A673 (cell line): Measurements from ENCODE around the gene CYLD.

Experiments used
- EZH2 ChIP-seq: fragments of 200-600 bp; sonication (generic); IDR thresholded peaks from 2 replicates; pipeline ENCODE4 v1.6.1; 2017; ENCODE audit warnings: borderline replicate concordance, low read depth, mild to moderate bottlenecking, mixed read lengths, antibody characterized with exemption, low read length; ENCODE audit not compliant: poor library complexity, severe bottlenecking
- TF ChIP-seq, protein P1 (sequence below): fragments of 300-800, 200-600 bp; sonication (generic); conservative IDR thresholded peaks from 2 replicates; pipeline ENCODE4 v1.5.1; 2017; ENCODE audit warnings: low read depth, mild to moderate bottlenecking, antibody characterized with exemption, low read length, moderate library complexity, mixed read lengths

GRCh38 chr16:50806099-50807062, 64.5 kb downstream of the CYLD start:
- TF ChIP-seq, protein P1, sequence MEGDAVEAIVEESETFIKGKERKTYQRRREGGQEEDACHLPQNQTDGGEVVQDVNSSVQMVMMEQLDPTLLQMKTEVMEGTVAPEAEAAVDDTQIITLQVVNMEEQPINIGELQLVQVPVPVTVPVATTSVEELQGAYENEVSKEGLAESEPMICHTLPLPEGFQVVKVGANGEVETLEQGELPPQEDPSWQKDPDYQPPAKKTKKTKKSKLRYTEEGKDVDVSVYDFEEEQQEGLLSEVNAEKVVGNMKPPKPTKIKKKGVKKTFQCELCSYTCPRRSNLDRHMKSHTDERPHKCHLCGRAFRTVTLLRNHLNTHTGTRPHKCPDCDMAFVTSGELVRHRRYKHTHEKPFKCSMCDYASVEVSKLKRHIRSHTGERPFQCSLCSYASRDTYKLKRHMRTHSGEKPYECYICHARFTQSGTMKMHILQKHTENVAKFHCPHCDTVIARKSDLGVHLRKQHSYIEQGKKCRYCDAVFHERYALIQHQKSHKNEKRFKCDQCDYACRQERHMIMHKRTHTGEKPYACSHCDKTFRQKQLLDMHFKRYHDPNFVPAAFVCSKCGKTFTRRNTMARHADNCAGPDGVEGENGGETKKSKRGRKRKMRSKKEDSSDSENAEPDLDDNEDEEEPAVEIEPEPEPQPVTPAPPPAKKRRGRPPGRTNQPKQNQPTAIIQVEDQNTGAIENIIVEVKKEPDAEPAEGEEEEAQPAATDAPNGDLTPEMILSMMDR, result peak; percentile 95
- TF ChIP-seq EZH2, result no peak
